RWPE2 (cell line): ENCODE measurements around the gene ZNF329.

Experiments used
- ATAC-seq: fragments of 200-7000 bp; cut with Tn5 transposase; 3 replicates; pipeline ENCODE4 v1.9.1; 2021; ENCODE audit warnings: low read depth
- DNase-seq: peaks from one replicate; pipeline ENCODE4 v3.0.0-alpha.2; 2020; ENCODE audit warnings: low spot score
- H3K27ac ChIP-seq: fragments of 450-650 bp; 2 replicates; pipeline ENCODE4 v1.5.1; 2017; ENCODE audit warnings: mild to moderate bottlenecking; ENCODE audit not compliant: poor library complexity, severe bottlenecking
- H3K27me3 ChIP-seq: fragments of 250-450 bp; sonication (Bioruptor Pico); 2 replicates; pipeline ENCODE4 v1.5.1; 2021; ENCODE audit warnings: mild to moderate bottlenecking, moderate library complexity; ENCODE audit not compliant: insufficient read depth, poor library complexity, severe bottlenecking
- H3K36me3 ChIP-seq: fragments of 250-450 bp; sonication (Bioruptor Pico); 2 replicates; pipeline ENCODE4 v1.5.1; 2020; ENCODE audit warnings: low read depth, mild to moderate bottlenecking, moderate library complexity
- H3K4me1 ChIP-seq: fragments of 250-450 bp; sonication (Bioruptor Pico); 2 replicates; pipeline ENCODE4 v1.5.1; 2021; ENCODE audit warnings: mild to moderate bottlenecking, moderate library complexity; ENCODE audit not compliant: insufficient read depth, poor library complexity, severe bottlenecking
- H3K4me3 ChIP-seq: fragments of 250-450 bp; sonication (Bioruptor Pico); 2 replicates; pipeline ENCODE4 v1.5.1; 2021; ENCODE audit warnings: mild to moderate bottlenecking, moderate library complexity; ENCODE audit not compliant: severe bottlenecking
- H3K9me3 ChIP-seq: fragments of 250-450 bp; sonication (Bioruptor Pico); 2 replicates; pipeline ENCODE4 v1.5.1; 2021; ENCODE audit warnings: mild to moderate bottlenecking, moderate library complexity; ENCODE audit not compliant: severe bottlenecking
- TF ChIP-seq, protein P1 (sequence below): fragments of 450-650 bp; IDR thresholded peaks from one replicate; pipeline ENCODE4 v1.5.1; 2017; ENCODE audit warnings: mild to moderate bottlenecking, moderate library complexity; ENCODE audit not compliant: poor library complexity, severe bottlenecking

ZNF329 gene

DNA sequence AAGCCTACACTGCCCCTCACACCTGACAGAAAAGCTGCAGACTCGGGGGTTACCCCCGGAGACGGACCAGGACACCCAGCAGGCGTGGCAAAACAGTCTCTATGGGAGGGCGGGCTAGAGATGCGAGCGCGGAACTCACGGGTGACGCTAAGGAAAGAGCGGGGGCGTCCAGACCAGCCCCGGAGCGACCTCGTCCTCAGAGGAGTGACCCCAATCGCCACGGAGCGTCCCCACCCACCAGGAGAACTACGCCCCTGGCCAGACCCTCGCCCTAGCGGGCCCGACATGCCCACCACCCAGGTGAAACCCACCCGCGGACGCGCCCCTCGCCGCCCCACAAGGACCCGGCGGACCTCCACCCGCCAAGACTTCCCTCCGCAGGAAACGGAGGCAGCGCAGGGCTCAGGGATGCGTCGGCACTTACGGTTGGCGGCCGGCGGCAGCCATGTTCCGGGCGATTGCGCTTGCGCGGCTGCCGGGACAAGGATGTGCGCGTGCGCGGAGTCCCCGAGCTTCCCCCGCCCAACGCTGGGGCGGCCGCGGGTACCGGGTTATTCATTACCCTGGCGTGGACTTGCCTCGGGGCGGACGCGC, at the start of gene ZNF329:
Gene ZNF329, minus strand, starts transcription at position 462 of the 594 bp plus-strand sequence. CDS start 21,286 bp downstream, outside the sequence.
- peak within 1 kb of the TSS; percentile 29 for H3K27ac ChIP-seq
- ATAC-seq: peak; percentile 66

DNA sequence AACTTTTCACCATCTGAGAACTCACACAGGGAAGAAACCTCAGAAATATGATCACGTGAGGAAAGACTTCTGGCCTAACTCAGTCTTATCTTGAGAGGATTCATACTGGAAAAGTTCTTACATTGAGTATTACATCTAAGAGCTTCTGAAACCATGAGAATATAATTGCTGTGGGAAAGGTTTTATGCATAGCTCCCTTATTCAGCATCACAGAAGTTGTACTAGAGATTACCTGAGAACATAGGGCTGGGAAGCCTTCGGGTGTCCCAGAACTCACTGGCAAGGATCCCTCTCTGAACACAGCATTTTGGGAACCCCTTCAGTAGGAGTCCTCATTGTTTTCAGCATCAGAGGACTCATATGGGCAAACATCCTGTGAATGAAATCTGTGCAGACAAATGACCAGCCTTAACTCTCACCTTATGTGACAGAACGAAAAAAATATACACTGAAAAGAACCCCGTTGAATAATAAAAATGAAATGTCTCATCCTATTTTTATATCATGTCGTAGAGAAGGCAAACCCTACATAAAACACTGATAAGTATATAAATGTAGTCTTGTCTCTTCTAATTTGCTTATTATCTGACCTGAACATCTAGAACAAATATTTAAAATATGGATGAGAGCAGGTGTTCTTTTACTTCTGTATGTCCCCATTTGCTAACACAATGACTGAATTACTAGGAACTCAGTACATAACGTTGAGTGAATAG, 46.5 kb upstream of the ZNF329 start:
- DNase-seq (no peak), ATAC-seq (no peak)
- H3K27ac ChIP-seq: no peak overlapping the region
- peaks cover 64% of the 10 kb centered on the region for H3K9me3 ChIP-seq
- TF ChIP-seq, protein P1, sequence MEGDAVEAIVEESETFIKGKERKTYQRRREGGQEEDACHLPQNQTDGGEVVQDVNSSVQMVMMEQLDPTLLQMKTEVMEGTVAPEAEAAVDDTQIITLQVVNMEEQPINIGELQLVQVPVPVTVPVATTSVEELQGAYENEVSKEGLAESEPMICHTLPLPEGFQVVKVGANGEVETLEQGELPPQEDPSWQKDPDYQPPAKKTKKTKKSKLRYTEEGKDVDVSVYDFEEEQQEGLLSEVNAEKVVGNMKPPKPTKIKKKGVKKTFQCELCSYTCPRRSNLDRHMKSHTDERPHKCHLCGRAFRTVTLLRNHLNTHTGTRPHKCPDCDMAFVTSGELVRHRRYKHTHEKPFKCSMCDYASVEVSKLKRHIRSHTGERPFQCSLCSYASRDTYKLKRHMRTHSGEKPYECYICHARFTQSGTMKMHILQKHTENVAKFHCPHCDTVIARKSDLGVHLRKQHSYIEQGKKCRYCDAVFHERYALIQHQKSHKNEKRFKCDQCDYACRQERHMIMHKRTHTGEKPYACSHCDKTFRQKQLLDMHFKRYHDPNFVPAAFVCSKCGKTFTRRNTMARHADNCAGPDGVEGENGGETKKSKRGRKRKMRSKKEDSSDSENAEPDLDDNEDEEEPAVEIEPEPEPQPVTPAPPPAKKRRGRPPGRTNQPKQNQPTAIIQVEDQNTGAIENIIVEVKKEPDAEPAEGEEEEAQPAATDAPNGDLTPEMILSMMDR: no peak
- H3K4me1 ChIP-seq: no peaks in the 10 kb centered on the region
- H3K27me3 ChIP-seq: no peaks in the 10 kb centered on the region
- H3K36me3 ChIP-seq: peaks cover 89% of the 10 kb centered on the region
- no peak overlapping the region for H3K4me3 ChIP-seq

More for the DNA sequence above, at the start of gene ZNF329:
- Histone ChIP-seq H3K4me1 (no peaks in the 10 kb centered on the region), H3K36me3 (no peaks in the 10 kb centered on the region), H3K9me3 (peaks cover 2% of the 10 kb centered on the region), H3K27me3 (no peaks in the 10 kb centered on the region), H3K4me3 (peak within 1 kb of the TSS; percentile 79)
- TF ChIP-seq, protein P1: no peak
- DNase-seq: peak; percentile 83

DNA sequence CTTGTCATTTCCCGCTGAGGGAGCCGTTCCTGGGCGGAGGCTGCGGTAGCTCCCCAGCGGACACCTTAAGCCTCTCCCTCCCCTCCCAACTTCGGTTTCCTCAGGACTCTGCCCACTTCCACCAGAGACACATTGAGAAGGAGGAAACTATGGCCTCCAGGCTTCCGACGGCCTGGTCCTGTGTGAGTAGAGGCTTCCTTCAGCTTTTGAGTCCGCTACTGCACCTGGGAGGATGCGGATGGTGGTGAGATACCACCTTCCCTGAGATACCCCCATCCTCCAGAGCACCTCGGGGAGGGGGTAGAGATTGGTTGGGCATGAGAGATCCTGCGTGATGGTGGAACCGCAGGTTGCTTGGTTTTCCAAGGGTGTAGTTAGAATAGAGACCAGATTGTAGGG, 33.2 kb upstream of the ZNF329 start:
- TF ChIP-seq, protein P1: no peak
- H3K36me3 ChIP-seq: peaks cover 44% of the 10 kb centered on the region
- no peaks in the 10 kb centered on the region for H3K27me3 ChIP-seq
- peaks cover 49% of the 10 kb centered on the region for H3K9me3 ChIP-seq
- H3K4me1 ChIP-seq: no peaks in the 10 kb centered on the region
- ATAC-seq (no peak), DNase-seq (no peak)
- peak overlapping the region; percentile 92 for H3K27ac ChIP-seq
- H3K4me3 ChIP-seq: peak overlapping the region; percentile 61

DNA sequence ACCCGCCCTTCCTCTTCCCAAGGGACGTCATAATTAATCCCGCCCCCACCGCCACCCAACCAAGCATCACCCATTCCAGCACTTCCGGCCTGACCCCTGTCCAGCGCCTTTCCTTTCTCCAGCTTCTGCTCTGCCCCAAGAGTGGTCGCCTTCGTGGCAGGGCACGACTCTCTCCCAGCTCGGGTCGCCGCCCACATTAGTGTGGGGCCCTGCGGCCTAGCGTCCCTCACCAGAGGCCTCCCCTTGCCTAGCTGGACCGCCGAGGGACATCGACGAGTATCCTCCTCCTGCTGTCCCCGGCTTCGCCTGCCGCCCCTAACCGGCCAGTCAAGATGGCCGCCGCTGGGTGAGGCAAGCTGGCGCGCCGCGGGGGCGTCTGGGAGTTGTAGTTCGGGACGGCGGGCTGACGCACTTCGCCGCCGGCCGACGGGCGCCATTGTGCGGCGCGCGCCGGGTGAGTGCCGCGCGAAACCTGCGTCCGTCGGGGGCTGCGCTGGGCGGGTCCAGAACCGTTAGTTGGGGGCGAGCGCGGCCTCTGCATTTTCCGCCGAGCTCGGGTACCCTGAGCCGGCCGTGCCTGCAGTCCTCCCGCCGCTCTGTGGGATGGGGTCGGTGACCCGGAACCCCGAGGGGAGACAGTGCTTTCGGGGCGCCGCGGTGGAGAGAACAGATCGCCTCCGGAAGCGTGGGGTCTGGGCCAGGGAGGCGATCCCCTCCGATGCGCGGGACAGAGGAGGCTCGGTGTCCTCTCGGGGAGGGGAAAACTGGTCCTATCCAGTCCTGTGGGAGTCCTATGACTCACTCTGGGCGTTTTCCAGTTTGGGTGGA, 32.6 kb upstream of the ZNF329 start, which contains the start of gene ZNF274:
Gene ZNF274, plus strand, starts transcription at position 73 of the 828 bp plus-strand sequence. CDS start 905 bp downstream, outside the sequence.
- DNase-seq (peak; percentile 92), ATAC-seq (peak; percentile 89)
- no peaks in the 10 kb centered on the region for H3K27me3 ChIP-seq
- TF ChIP-seq, protein P1: no peak
- H3K27ac ChIP-seq: peak within 1 kb of the TSS; percentile 92
- no peaks in the 10 kb centered on the region for H3K4me1 ChIP-seq
- peaks cover 48% of the 10 kb centered on the region for H3K36me3 ChIP-seq
- H3K9me3 ChIP-seq: peaks cover 46% of the 10 kb centered on the region
- peak within 1 kb of the TSS; percentile 61 for H3K4me3 ChIP-seq
